ENCODE data around the gene RGS7. TPM values are rescaled to one million over a fixed set of nuclear protein-coding genes. Genes with fewer than 3 reads are reported as not detected.

The RGS7 gene
- total and polyA plus RNA-seq, 10 of the 15 experiments (the other 5 are each of a cell fraction or from before 2014, with no cell fraction given), result not detected

- no peak for TF ChIP-seq TCF7 (IDR thresholded peaks at IDR 0.05; ENCODE audit: borderline replicate concordance)
- TF ChIP-seq SRF (IDR thresholded peaks at IDR 0.05; ENCODE audit: low read depth in 2 of 2, low read length in 2 of 2), result no peak
- no peaks in the 10 kb centered on the region for H3K79me2 ChIP-seq (ENCODE audit: control insufficient read depth, insufficient read depth, low read length)
- H2AFZ ChIP-seq (ENCODE audit: control insufficient read depth, low read depth, low read length), result no peak overlapping the region
- H3K4me2 ChIP-seq (ENCODE audit: control insufficient read depth, insufficient read depth), result no peak overlapping the region
- no peak overlapping the region for H3K9ac ChIP-seq (ENCODE audit: control insufficient read depth, insufficient read depth, low read length)
- H3K9me3 ChIP-seq (replicated peaks; ENCODE audit: control insufficient read depth, insufficient read depth, low read length), result no peaks in the 10 kb centered on the region
- no peak overlapping the region for H3K27ac ChIP-seq (ENCODE audit: control insufficient read depth, insufficient read depth)
- H3K27me3 ChIP-seq (replicated peaks in 1 of 2; ENCODE audit: control insufficient read depth in 2 of 2, insufficient read depth in 2 of 2, low read length in 1 of 2), result no peaks in the 10 kb centered on the region
- ChIA-PET SMC1A (ENCODE audit: uncharacterized antibody, unreplicated experiment) (no interaction called here), RAD21 (ENCODE audit: unreplicated experiment) (no interaction called here), CTCF (interaction anchor here (1.2 kb wide), 1 partner anchor 21 kb away, joined by 4 read pairs; no protein-coding TSS in a partner anchor), POLR2A (no interaction called here)
- no peaks in the 10 kb centered on the region for H4K20me1 ChIP-seq (ENCODE audit: control insufficient read depth, insufficient read depth)
- FAIRE-seq (no peak), DNase-seq (ENCODE audit: low read depth, low spot score) (no peak), ATAC-seq (no peak)
- in situ Hi-C loops (cut with MboI), result no loop called here
- H3K4me1 ChIP-seq (ENCODE audit: control insufficient read depth, insufficient read depth, low read length), result no peaks in the 10 kb centered on the region
- intact Hi-C loops (cut with micrococcal nuclease; ENCODE audit: unreplicated experiment), result no loop called here
- no peaks in the 10 kb centered on the region for H3K36me3 ChIP-seq (ENCODE audit: control insufficient read depth in 2 of 2, insufficient read depth in 2 of 2, low read length in 1 of 2)
- BruUV-seq (replicated peaks), result no TSS peak
- no peak overlapping the region for H3K4me3 ChIP-seq
- 0% methylated on average over 2 of the region's 2 CpGs for WGBS (ENCODE audit: insufficient coverage, insufficient replicate concordance, low lambda C conversion rate, missing lambda C conversion rate)
Measured at GRCh38 chr1:241253471-241253870, 103.5 kb downstream of the RGS7 start.

DNA sequence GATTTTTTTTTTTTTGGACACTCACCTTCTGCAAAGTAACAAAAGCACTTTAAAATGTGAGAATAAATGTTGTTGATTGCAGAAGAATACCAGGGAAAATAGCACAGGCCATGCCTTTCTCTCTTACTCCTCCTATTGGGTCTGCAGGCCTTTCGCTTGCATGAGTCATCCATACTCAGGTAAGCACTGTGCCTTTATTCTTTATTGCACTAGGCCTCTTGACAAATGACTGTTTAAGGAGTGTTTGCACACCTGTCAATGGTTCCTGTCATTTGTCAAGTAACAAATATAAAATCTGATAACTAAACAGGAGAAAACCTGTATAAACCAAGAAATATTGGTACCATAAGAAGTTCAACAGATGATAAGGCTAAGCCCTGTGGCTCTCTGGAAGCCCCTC lies 106.5 kb downstream of the RGS7 start:
- no peak overlapping the region for H3K4me2 ChIP-seq (ENCODE audit: control insufficient read depth, insufficient read depth)
- H3K4me1 ChIP-seq (ENCODE audit: control insufficient read depth, insufficient read depth, low read length), result no peaks in the 10 kb centered on the region
- POLR2A ChIA-PET, result no interaction called here
- no peaks in the 10 kb centered on the region for H3K9me3 ChIP-seq (replicated peaks; ENCODE audit: control insufficient read depth, insufficient read depth, low read length)
- H3K4me3 ChIP-seq, result no peak overlapping the region
- no TSS peak for BruUV-seq (replicated peaks)
- no peak for DNase-seq (ENCODE audit: low read depth, low spot score)
- no peaks in the 10 kb centered on the region for H3K27me3 ChIP-seq (replicated peaks in 1 of 2; ENCODE audit: control insufficient read depth in 2 of 2, insufficient read depth in 2 of 2, low read length in 1 of 2)
- no peak overlapping the region for H2AFZ ChIP-seq (ENCODE audit: control insufficient read depth, low read depth, low read length)
- no peak for TF ChIP-seq ZNF207 (IDR thresholded peaks at IDR 0.05; ENCODE audit: borderline replicate concordance)
- no peak for TF ChIP-seq BCL11A (IDR thresholded peaks at IDR 0.05; ENCODE audit: low read depth, low read length)
- TF ChIP-seq ESRRA (IDR thresholded peaks at IDR 0.05; ENCODE audit: low read length), result no peak
- TF ChIP-seq, protein P1, sequence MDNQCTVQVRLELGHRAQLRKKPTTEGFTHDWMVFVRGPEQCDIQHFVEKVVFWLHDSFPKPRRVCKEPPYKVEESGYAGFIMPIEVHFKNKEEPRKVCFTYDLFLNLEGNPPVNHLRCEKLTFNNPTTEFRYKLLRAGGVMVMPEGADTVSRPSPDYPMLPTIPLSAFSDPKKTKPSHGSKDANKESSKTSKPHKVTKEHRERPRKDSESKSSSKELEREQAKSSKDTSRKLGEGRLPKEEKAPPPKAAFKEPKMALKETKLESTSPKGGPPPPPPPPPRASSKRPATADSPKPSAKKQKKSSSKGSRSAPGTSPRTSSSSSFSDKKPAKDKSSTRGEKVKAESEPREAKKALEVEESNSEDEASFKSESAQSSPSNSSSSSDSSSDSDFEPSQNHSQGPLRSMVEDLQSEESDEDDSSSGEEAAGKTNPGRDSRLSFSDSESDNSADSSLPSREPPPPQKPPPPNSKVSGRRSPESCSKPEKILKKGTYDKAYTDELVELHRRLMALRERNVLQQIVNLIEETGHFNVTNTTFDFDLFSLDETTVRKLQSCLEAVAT (IDR thresholded peaks at IDR 0.05), result no peak
- no peak for TF ChIP-seq NFXL1 (IDR thresholded peaks at IDR 0.05; ENCODE audit: borderline replicate concordance)
- TF ChIP-seq IKZF2 (IDR thresholded peaks at IDR 0.05), result no peak
- TF ChIP-seq RB1 (IDR thresholded peaks at IDR 0.05; ENCODE audit: borderline replicate concordance), result no peak
- no peak for TF ChIP-seq RAD21 (IDR thresholded peaks at IDR 0.05; ENCODE audit: insufficient read depth, low read depth, low read length)
- no peak for TF ChIP-seq POLR2AphosphoS5 (IDR thresholded peaks at IDR 0.05; ENCODE audit: low read length)
- ATAC-seq, result no peak
- no peaks in the 10 kb centered on the region for H3K36me3 ChIP-seq (ENCODE audit: control insufficient read depth in 2 of 2, insufficient read depth in 2 of 2, low read length in 1 of 2)
- intact Hi-C loops (cut with micrococcal nuclease; ENCODE audit: unreplicated experiment) (no loop called here), in situ Hi-C loops (cut with MboI) (no loop called here)
- SMC1A ChIA-PET (ENCODE audit: uncharacterized antibody, unreplicated experiment), result no interaction called here
- H3K79me2 ChIP-seq (ENCODE audit: control insufficient read depth, insufficient read depth, low read length), result no peaks in the 10 kb centered on the region
- H3K27ac ChIP-seq (ENCODE audit: control insufficient read depth, insufficient read depth), result no peak overlapping the region
- CTCF ChIA-PET, result no interaction called here
- H4K20me1 ChIP-seq (ENCODE audit: control insufficient read depth, insufficient read depth), result no peaks in the 10 kb centered on the region
- no peak for FAIRE-seq
- H3K9ac ChIP-seq (ENCODE audit: control insufficient read depth, insufficient read depth, low read length), result no peak overlapping the region
- WGBS (ENCODE audit: insufficient coverage, insufficient replicate concordance, low lambda C conversion rate, missing lambda C conversion rate), result 0% methylated on average over 1 of the region's 1 CpG
- RAD21 ChIA-PET (ENCODE audit: unreplicated experiment), result no interaction called here

Data from GM12878 (cell line).